Measurements from ENCODE around the gene ZNF521. TPM values are rescaled to one million over a fixed set of nuclear protein-coding genes. Genes with fewer than 3 reads are reported as not detected.

ZNF521 gene
- total and polyA plus RNA-seq, 2 of the 13 experiments (the other 11 are each of a cell fraction or from before 2014, with no cell fraction given) = 0.02 TPM; not detected in 1

GRCh38 chr18:25137197-25137472 is 214.8 kb downstream of the ZNF521 start:
- Histone ChIP-seq H3K27ac (ENCODE audit: extremely low read length, insufficient read depth, low read length) (no peak overlapping the region), H3K79me2 (ENCODE audit: insufficient read depth, low read length) (no peaks in the 10 kb centered on the region), H3K27me3 (ENCODE audit: control insufficient read depth in 1 of 2, insufficient read depth in 2 of 2, low read length in 2 of 2) (no peaks in the 10 kb centered on the region), H3K4me2 (ENCODE audit: low read depth, low read length) (no peak overlapping the region), H2AFZ (ENCODE audit: low read length) (no peak overlapping the region), H3K9me3 (ENCODE audit: low read length) (no peaks in the 10 kb centered on the region), H3K4me1 (ENCODE audit: insufficient read depth, low read length) (no peaks in the 10 kb centered on the region), H3K9ac (ENCODE audit: insufficient read depth, low read depth, low read length) (no peak overlapping the region), H3K4me3 (replicated peaks in 1 of 3; ENCODE audit: insufficient read depth in 1 of 3, low read depth in 2 of 3, low read length in 3 of 3) (no peak overlapping the region), H4K20me1 (ENCODE audit: insufficient read depth, low read length) (no peaks in the 10 kb centered on the region), H3K36me3 (replicated peaks in 1 of 2; ENCODE audit: control insufficient read depth in 1 of 2, insufficient read depth in 2 of 2, low read length in 2 of 2) (no peaks in the 10 kb centered on the region)
- intact Hi-C loops (cut with micrococcal nuclease; ENCODE audit: unreplicated experiment) (no loop called here), in situ Hi-C loops (cut with HindIII; ENCODE audit: extremely low pct_ligation_motif_present, low pct_unique_long_range_greater_than_20kb) (no loop called here)
- ChIA-PET POLR2A (no interaction called here), CTCF (ENCODE audit: low intra/inter-chr PET ratio, low total read pairs) (no interaction called here)
- ATAC-seq = no peak
- BruUV-seq (replicated peaks) = no TSS peak
- no peak for FAIRE-seq
- 23% methylated on average over 4 of the region's 4 CpGs for WGBS (ENCODE audit: low lambda C conversion rate)
- no peak for DNase-seq (ENCODE audit: low spot score)
- TF ChIP-seq GLI4 (CRISPR knock-in tag; IDR thresholded peaks at IDR 0.05; ENCODE audit: borderline replicate concordance) (no peak), REXO4 (CRISPR knock-in tag; IDR thresholded peaks at IDR 0.05; ENCODE audit: borderline replicate concordance) (no peak), ZBTB38 (CRISPR knock-in tag; IDR thresholded peaks at IDR 0.05) (no peak), SMAD1 (CRISPR knock-in tag; IDR thresholded peaks at IDR 0.05; ENCODE audit: borderline replicate concordance, low read depth) (no peak), JUND (CRISPR knock-in tag; IDR thresholded peaks at IDR 0.05) (no peak), ZNF569 (CRISPR knock-in tag; IDR thresholded peaks at IDR 0.05; ENCODE audit: borderline replicate concordance) (no peak), ZSCAN5A (CRISPR knock-in tag; IDR thresholded peaks at IDR 0.05; ENCODE audit: borderline replicate concordance) (no peak), TFDP1 (CRISPR knock-in tag; IDR thresholded peaks at IDR 0.05; ENCODE audit: borderline replicate concordance) (no peak), IRF9 (CRISPR knock-in tag; IDR thresholded peaks at IDR 0.05; ENCODE audit: borderline replicate concordance) (no peak), FOSL1 (CRISPR knock-in tag; IDR thresholded peaks at IDR 0.05; ENCODE audit: borderline replicate concordance) (no peak)
